Lung (tissue), 12 donors: ENCODE data around the gene SHLD1. TPM values are rescaled to one million over a fixed set of nuclear protein-coding genes. Genes with fewer than 3 reads are reported as not detected.

Source experiments
- ATAC-seq: fragments of 200-7000 bp; cut with Tn5 transposase; one replicate; pipeline ENCODE4 v1.9.1; 2020; ENCODE audit warnings: moderate number of reproducible peaks; ENCODE audit not compliant: insufficient read depth, low FRiP score
- DNase-seq, 3 donors: peaks; one replicate each; pipeline ENCODE4 v3.0.0-alpha.2; 2013 to 2017
- H3K27ac ChIP-seq, 2 donors: one replicate each; pipeline ENCODE4 v1.5.1; 2013; ENCODE audit warnings: mild to moderate bottlenecking in 2 of 2, moderate library complexity in 2 of 2, control low read depth in 1 of 2, inconsistent platforms in 1 of 2, low read depth in 1 of 2, low read length in 1 of 2
- H3K27me3 ChIP-seq, 3 donors: one replicate each; pipeline ENCODE4 v1.5.1; 2013; ENCODE audit warnings: low read length in 2 of 3; ENCODE audit not compliant: control insufficient read depth in 3 of 3, insufficient read depth in 3 of 3
- H3K36me3 ChIP-seq, 4 donors: one replicate each; pipeline ENCODE4 v1.5.1; 2013; ENCODE audit warnings: low read length in 4 of 4, mild to moderate bottlenecking in 1 of 4, moderate library complexity in 1 of 4; ENCODE audit not compliant: control insufficient read depth in 4 of 4, insufficient read depth in 4 of 4
- H3K4me1 ChIP-seq, 5 donors: one replicate each; pipeline ENCODE4 v1.5.1; 2013; ENCODE audit warnings: low read length in 5 of 5, mild to moderate bottlenecking in 2 of 5, moderate library complexity in 1 of 5; ENCODE audit not compliant: control insufficient read depth in 5 of 5, insufficient read depth in 5 of 5
- H3K4me3 ChIP-seq: one replicate; pipeline ENCODE4 v1.5.1; 2013; ENCODE audit warnings: mild to moderate bottlenecking, control low read depth, moderate library complexity
- H3K9ac ChIP-seq, 2 donors: one replicate each; pipeline ENCODE4 v1.5.1; 2013; ENCODE audit warnings: low read length in 2 of 2, control low read depth in 1 of 2; ENCODE audit not compliant: insufficient read depth in 1 of 2
- H3K9me3 ChIP-seq, 4 donors: one replicate each; pipeline ENCODE4 v1.5.1; 2013; ENCODE audit warnings: low read length in 3 of 4, mild to moderate bottlenecking in 1 of 4, moderate library complexity in 1 of 4; ENCODE audit not compliant: control insufficient read depth in 4 of 4, insufficient read depth in 3 of 4
- CTCF ChIP-seq: IDR thresholded peaks from 2 replicates; pipeline ENCODE4 v1.5.1; 2012; ENCODE audit warnings: mild to moderate bottlenecking; ENCODE audit errors: control extremely low read depth, extremely low read depth
- WGBS, 2 donors: extraction: QIAGEN DNeasy Blood & Tissue Kit; methylation state at CpG; one replicate each; pipeline ENCODE4 v1.1.7; 2013; 5-methylcytosine and 5-hydroxymethylcytosine counted together
- polyA plus RNA-seq, 2 donors: library from polyadenylated mRNA; stranded (reverse); fragments of 200-250 nt; gene quantifications; one replicate each; pipeline ENCODE4 v1.2.1, GENCODE V29; 2013
- total RNA-seq, 2 donors: library from RNA; depleted of rRNA in 1 of 2; stranded (reverse); fragments of >200 nt in 1 of 2; gene quantifications; one replicate each; pipeline ENCODE4 v1.2.1, GENCODE V29; 2014 to 2021
- donor health status: control.
- donor health status: control.
- donor health status: Bipolar disorder and iron deficiency.
- donor health status: healthy.
- donor health status: DM: yes; HTN: yes; CAD: no.

Gene SHLD1
- total and polyA plus RNA-seq, 4 donors = 5.0 to 6.8 (median 6.1) TPM

DNA sequence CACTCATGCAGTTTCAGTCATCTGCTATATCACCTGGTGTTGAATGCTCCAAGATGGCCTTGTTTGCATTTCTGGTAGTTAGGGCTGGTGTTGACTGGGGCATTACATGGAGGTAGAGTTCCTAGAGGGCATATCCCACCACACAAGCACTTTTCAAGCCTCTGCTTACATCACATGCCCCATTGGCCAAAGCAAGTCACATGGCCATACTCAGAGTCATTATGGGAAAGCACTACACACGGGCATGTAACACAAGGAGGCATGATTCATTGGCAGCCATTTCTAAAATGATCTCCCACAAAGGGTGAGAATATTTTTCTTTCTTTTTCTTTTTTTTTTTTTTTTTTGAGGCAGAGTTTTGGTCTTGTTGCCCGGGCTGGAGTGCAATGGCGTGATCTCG is 126.9 kb downstream of the SHLD1 start:
- Histone ChIP-seq H3K4me3 (no peak overlapping the region), H3K4me1 (no peaks in the 10 kb centered on the region), H3K9ac (no peak overlapping the region), H3K27ac (no peak overlapping the region), H3K27me3 (peaks cover 0 to 3% (median 0%) of the 10 kb centered on the region in 3 donors), H3K36me3 (no peaks in the 10 kb centered on the region), H3K9me3 (peaks cover 0 to under 1% (median 0%) of the 10 kb centered on the region in 4 donors)
- no peak for ATAC-seq
- 89 to 90% methylated on average over 3 to 4 of the region's 4 CpGs for WGBS, 2 donors
- no peak for DNase-seq
- no peak for TF ChIP-seq CTCF

GRCh38 chr20:5880326-5880725 is 130.1 kb downstream of the SHLD1 start:
- no peak overlapping the region for H3K27ac ChIP-seq
- H3K9ac ChIP-seq = no peak overlapping the region
- no peaks in the 10 kb centered on the region for H3K9me3 ChIP-seq
- no peak overlapping the region for H3K4me3 ChIP-seq
- DNase-seq = no peak
- H3K27me3 ChIP-seq = peaks cover 0 to 3% (median 0%) of the 10 kb centered on the region in 3 donors
- H3K36me3 ChIP-seq = no peaks in the 10 kb centered on the region
- WGBS, 2 donors = 90 to 97% methylated on average over 3 of the region's 3 CpGs
- no peak for ATAC-seq
- TF ChIP-seq CTCF = no peak
- no peaks in the 10 kb centered on the region for H3K4me1 ChIP-seq

- Histone ChIP-seq H3K4me3 (no peak overlapping the region), H3K27ac (no peak overlapping the region), H3K4me1 (no peaks in the 10 kb centered on the region), H3K36me3 (no peaks in the 10 kb centered on the region), H3K9me3 (no peaks in the 10 kb centered on the region), H3K27me3 (peaks cover 0 to 3% (median 0%) of the 10 kb centered on the region in 3 donors), H3K9ac (no peak overlapping the region)
- DNase-seq = no peak
- 53 to 65% methylated on average over 5 of the region's 5 CpGs for WGBS, 2 donors
- TF ChIP-seq CTCF = no peak
- ATAC-seq = no peak
Observed at GRCh38 chr20:5881703-5882102, 131.5 kb downstream of the SHLD1 start.

DNA sequence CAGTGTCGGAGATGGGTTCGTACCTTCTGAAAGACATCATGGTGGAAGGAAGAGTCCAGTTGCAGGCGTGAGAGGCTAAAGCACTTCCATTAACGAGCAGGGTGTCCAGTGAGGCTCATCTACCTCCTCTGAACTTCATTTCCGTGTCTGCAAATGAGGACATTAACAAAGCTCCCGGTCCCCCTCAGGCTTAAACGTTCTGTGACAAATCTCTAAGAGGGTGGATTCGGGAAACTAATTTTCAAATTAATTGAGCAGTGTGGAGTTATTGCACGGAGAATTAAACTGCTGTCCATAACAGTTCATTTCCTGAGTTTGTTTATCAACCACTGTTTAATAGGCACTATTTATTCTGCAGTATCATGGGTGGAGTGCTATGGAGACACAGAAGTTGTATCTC is 132.0 kb downstream of the SHLD1 start:
- DNase-seq = no peak
- Histone ChIP-seq H3K4me1 (no peaks in the 10 kb centered on the region), H3K9ac (no peak overlapping the region), H3K27me3 (peaks cover 0 to 3% (median 0%) of the 10 kb centered on the region in 3 donors), H3K4me3 (no peak overlapping the region), H3K9me3 (no peaks in the 10 kb centered on the region), H3K36me3 (no peaks in the 10 kb centered on the region), H3K27ac (no peak overlapping the region)
- no peak for ATAC-seq
- no peak for TF ChIP-seq CTCF
- WGBS, 2 donors = 61 to 76% methylated on average over 9 of the region's 9 CpGs
